ENCODE measurements around the gene MNAT1.
A peak's percentile ranks its signal among the peaks of the same experiment; 100 is the strongest.
"Not testable (repeated sequence)": the region's sequence is repeated elsewhere in the genome, so short reads cannot be mapped to it uniquely, and the experiment has no call there.

MNAT1 gene

DNA sequence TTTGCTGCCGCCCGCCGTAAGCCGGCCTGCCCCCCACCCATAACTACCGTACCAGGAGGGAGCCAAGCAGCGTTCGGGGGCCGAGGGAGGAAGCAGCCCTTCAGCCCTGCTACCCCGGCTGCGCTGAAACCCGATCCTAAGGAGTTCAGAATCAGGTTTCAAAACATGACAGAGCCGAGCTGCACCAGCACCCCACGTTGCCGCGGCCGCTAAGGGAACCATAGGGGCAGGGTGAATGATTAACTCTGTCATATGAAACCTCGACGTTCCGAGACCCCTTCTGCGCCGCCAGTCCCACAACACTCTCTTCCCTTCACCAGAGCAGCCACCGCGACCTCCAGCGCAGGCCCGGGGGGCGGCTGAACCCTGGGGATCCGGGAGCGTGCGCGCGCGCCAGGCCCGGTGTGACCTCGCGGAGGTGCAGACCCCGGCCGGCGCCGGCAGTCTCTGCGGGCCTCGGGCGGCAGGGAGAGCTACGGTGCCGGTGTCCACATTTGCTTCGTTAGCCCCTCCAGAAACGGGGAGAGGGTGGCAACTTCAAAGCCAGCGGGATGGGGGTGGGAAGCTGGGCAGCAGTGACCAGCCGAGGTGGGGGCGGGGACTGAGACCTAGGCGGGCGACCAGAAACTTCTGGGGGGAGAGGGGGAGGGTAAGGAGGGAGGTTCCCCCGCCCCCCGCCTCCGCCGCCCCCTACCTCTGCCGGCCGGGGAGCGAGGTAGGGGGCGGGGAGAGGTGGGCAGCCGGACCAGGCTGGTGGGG is 12.0 kb upstream of the MNAT1 start:
- peak overlapping the region; percentile 81 for H3K4me3 ChIP-seq (replicated peaks; ENCODE audit: low read depth, low read length)
- TF ChIP-seq, protein P1, sequence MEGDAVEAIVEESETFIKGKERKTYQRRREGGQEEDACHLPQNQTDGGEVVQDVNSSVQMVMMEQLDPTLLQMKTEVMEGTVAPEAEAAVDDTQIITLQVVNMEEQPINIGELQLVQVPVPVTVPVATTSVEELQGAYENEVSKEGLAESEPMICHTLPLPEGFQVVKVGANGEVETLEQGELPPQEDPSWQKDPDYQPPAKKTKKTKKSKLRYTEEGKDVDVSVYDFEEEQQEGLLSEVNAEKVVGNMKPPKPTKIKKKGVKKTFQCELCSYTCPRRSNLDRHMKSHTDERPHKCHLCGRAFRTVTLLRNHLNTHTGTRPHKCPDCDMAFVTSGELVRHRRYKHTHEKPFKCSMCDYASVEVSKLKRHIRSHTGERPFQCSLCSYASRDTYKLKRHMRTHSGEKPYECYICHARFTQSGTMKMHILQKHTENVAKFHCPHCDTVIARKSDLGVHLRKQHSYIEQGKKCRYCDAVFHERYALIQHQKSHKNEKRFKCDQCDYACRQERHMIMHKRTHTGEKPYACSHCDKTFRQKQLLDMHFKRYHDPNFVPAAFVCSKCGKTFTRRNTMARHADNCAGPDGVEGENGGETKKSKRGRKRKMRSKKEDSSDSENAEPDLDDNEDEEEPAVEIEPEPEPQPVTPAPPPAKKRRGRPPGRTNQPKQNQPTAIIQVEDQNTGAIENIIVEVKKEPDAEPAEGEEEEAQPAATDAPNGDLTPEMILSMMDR (IDR thresholded peaks at IDR 0.05; ENCODE audit: low read length, missing control alignments) = no peak
- peak; percentile 44 for DNase-seq (ENCODE audit: low read depth)

DNA sequence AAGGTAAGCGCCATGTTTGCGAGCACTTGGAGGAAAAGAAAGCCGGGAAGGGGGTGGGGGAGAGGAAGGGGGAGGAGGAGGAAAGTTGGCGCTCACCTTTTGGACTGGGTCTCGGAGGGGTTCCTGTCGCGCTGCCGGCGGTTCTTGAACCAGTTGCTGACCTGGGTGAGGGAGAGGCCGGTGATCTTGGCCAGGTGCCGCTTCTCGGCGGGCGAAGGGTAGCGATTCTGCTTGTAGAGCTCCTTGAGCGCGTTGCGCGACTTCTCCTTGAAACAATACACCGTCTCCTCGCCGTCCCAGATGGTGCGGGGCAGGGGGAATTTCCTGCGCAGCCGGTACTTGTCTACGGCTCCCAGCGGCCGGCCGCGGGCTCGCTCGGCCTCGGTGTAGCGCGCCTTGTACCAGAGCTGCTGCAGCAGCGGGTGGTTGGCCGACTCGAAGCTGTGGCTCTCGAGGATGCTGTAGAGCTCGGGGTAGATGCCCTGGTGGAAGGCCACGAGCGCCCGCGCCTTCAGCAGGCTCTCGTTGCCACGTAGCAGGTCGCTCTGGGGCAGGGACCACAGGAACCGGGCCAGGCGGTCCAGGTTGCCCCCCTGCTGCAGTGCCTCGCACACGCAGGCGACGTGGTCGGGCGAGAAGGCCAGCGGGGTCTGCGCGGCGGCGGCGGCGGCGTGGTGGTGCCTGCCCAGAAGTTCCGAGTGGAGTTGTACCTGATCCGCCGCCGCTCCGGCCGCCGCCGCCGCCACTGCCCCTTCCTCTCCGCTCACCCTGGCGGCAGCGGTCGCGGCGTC is 11.2 kb upstream of the MNAT1 start:
- peak overlapping the region; percentile 81 for H3K4me3 ChIP-seq (replicated peaks; ENCODE audit: low read depth, low read length)
- peak; percentile 55 for DNase-seq (ENCODE audit: low read depth)
- TF ChIP-seq, protein P1 (IDR thresholded peaks at IDR 0.05; ENCODE audit: low read length, missing control alignments) = no peak

DNA sequence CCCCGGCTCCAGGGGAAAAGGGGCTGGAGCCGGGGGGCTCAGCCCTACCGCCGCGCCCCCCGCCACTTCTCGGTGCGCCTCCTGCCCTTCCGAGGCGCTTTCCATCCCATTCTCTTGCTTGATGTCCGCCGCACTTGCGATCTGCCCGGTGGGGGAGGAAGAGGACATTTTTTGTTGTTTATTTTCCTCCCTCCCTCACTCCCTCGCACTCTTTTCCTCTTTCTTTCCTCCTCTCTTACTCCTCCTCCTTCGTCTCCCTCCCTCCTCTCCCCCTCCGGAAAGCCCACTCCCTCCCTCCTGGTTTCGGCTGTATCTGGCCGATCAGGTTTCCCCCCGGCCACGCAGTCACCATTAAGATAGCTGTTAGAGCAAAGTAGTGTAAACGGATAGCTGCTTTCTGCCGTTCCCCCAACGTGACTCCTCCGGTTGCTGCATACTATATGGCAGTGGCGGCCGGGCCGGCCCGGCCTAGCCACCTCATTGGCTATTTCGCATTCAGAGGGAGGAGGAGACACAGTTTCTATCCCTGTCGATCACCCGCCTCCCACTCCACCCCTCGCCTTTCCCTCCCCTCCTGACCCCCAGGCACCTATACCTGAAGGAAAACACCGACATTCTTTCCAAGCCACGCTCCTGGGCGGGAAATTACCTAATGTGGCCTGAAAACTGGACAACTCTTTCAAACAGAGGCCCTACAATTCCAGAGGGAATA is 10.5 kb upstream of the MNAT1 start, which contains the start of gene SIX4:
Gene SIX4, minus strand, starts transcription at position 445 of the 712 bp plus-strand sequence. Its CDS starts 277 bp downstream, at position 168.
- peak within 1 kb of the TSS; percentile 81 for H3K4me3 ChIP-seq (replicated peaks; ENCODE audit: low read depth, low read length)
- peak; percentile 78 for DNase-seq (ENCODE audit: low read depth)
- TF ChIP-seq, protein P1 (IDR thresholded peaks at IDR 0.05; ENCODE audit: low read length, missing control alignments) = no peak

DNA sequence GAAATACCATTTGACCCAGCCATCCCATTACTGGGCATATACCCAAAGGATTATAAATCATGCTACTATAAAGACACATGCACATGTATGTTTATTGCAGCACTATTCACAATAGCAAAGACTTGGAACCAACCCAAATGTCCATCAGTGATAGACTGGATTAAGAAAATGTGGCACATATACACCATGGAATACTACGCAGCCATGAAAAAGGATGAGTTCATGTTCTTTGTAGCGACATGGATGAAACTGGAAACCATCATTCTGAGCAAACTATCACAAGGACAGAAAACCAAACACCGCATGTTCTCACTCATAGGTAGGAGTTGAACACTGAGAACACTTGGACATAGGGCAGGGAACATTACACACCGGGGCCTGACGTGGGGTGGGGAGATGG is 3.3 kb upstream of the MNAT1 start:
- not testable (repeated sequence) for H3K4me3 ChIP-seq (replicated peaks; ENCODE audit: low read depth, low read length); DNase-seq (ENCODE audit: low read depth)

DNA sequence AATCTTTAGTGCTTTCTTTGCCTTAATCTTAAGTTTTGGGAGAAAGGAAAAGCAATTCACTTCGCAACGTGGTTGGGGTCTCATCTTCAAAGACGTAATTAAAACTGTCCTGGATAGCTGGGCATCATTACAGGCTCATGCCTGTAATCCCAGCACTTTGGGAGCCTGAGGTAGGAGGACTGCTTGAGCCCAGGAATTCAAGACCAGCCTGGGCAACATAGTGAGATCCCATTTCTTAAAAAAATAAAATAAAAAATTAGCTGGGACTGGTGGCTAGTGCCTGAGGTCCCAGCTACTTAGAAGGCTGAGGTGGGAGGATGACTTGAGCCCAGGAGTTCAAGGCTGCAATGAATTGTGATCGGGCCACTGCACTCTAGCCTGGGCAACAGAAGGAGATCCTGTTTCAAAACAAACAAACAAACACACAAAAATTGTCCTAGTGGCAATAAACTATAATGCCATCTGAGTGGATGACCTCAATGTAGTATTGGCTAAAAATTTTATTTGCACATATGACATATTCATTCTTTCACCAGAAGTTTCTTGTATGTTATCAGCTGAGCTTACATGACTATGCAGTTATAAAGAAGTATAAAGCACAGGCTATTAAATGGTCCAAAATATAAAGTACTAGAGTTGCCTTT is 1.6 kb upstream of the MNAT1 start:
- DNase-seq (ENCODE audit: low read depth) = no peak
- H3K4me3 ChIP-seq (replicated peaks; ENCODE audit: low read depth, low read length) = no peak overlapping the region
- TF ChIP-seq, protein P1 (IDR thresholded peaks at IDR 0.05; ENCODE audit: low read length, missing control alignments) = no peak

DNA sequence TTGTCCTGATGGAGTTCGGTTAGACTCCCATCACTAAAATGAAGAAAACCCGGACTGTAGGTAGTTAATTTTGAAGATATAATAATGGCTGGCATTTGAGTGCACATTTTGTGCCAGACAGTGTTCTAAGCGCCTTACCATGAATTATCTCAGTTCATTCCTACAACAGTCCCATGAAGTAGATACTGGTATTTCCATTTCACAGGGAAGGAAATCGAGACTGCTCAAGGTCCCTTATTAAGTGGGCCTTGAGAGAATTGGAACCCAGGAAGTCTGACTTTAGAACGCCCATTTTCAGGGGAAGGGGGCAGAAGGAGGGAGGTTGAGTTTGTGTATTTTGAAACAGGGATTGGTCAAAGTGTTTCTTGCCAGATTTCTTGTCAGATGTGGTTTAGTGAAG is 855 bp downstream of the MNAT1 start:
- TF ChIP-seq, protein P1 (IDR thresholded peaks at IDR 0.05; ENCODE audit: low read length, missing control alignments) = no peak
- H3K4me3 ChIP-seq (replicated peaks; ENCODE audit: low read depth, low read length) = peak overlapping the region; percentile 83
- DNase-seq (ENCODE audit: low read depth) = no peak
